Measurements from ENCODE around the gene TBL1Y.

- TF ChIP-seq ATF7 (IDR thresholded peaks at IDR 0.05), result no peak
- no peak for TF ChIP-seq ATF7 (CRISPR knock-in tag; IDR thresholded peaks at IDR 0.05)
- TF ChIP-seq KDM1A (CRISPR knock-in tag; IDR thresholded peaks at IDR 0.05), result no peak
Observed at GRCh38 chrY:6997503-6998066, 87.1 kb downstream of the TBL1Y start.

All from HepG2 (cell line).